Transverse colon (tissue), 4 donors: Measurements from ENCODE around the gene ARL15. TPM values are rescaled to one million over a fixed set of nuclear protein-coding genes. Genes with fewer than 3 reads are reported as not detected.

ENCODE experiments used
- DNase-seq: peaks from one replicate; pipeline ENCODE4 v3.0.0-alpha.2; 2019
- H3K27ac ChIP-seq, 4 donors: fragments of 200-600 bp; sonication (generic); 2 replicates each; pipeline ENCODE4 v1.5.1; 2016 to 2018; ENCODE audit warnings: inconsistent platforms in 4 of 4
- H3K27me3 ChIP-seq: fragments of 200-600 bp; sonication (generic); 2 replicates; pipeline ENCODE4 v1.5.1; 2017; ENCODE audit warnings: inconsistent platforms
- H3K36me3 ChIP-seq, 4 donors: fragments of 200-600 bp; sonication (generic); 2 replicates each; pipeline ENCODE4 v1.5.1; 2017 to 2019; ENCODE audit warnings: inconsistent platforms in 4 of 4
- H3K4me1 ChIP-seq, 4 donors: fragments of 200-600 bp; sonication (generic); 2 replicates each; pipeline ENCODE4 v1.5.1; 2017 to 2020; ENCODE audit warnings: inconsistent platforms in 4 of 4
- H3K4me3 ChIP-seq, 4 donors: fragments of 200-600 bp; sonication (generic); 1 replicate in 1 of 4; 2 replicates in 3 of 4; pipeline versions ENCODE4 v1.5.1 to v1.6.1; 2017 to 2019; ENCODE audit warnings: inconsistent platforms in 4 of 4
- H3K9me3 ChIP-seq, 2 donors: fragments of 200-600 bp; sonication (generic); 2 replicates each; pipeline ENCODE4 v1.5.1; 2017 to 2019; ENCODE audit warnings: inconsistent platforms in 2 of 2
- EP300 ChIP-seq: sonication (generic); formaldehyde crosslinking; IDR thresholded peaks from one replicate; pipeline ENCODE4 v1.6.1; 2017; ENCODE audit warnings: antibody characterized with exemption, low read depth
- POLR2A ChIP-seq: fragments of 450-650 bp; IDR thresholded peaks from one replicate; pipeline ENCODE4 v1.6.1; 2016; ENCODE audit warnings: antibody characterized with exemption, mild to moderate bottlenecking, moderate library complexity
- POLR2AphosphoS5 ChIP-seq, 3 donors: sonication (generic); formaldehyde crosslinking; IDR thresholded peaks; one replicate each; pipeline ENCODE4 v1.6.1; 2016; ENCODE audit warnings: antibody characterized with exemption in 3 of 3
- WGBS, 2 donors: methylation state at CpG; one replicate each; pipeline ENCODE4 v1.1.5; 2018; ENCODE audit warnings: low coverage in 1 of 2; 5-methylcytosine and 5-hydroxymethylcytosine counted together
- in situ Hi-C, 4 donors: fragments of 200-750 bp; cut with MboI; loops; one replicate each; pipeline versions ENCODE4 v1.15.0 to v1.15.1; 2017; ENCODE audit warnings: low sequenced_read_pairs in 3 of 4, low pct_ligation_motif_present in 1 of 4, low pct_unique_long_range_greater_than_20kb in 1 of 4
- intact Hi-C: fragments of 100-400 bp; cut with DNase I; formaldehyde crosslinking; loops from one replicate; pipeline ENCODE4 v1.15.1; 2023; ENCODE audit warnings: low total_unique reads
- total RNA-seq, 4 donors: library from RNA; depleted of rRNA; stranded (reverse); fragments of >200 nt; gene quantifications; one replicate each; pipeline ENCODE4 v1.1.0, GENCODE V29; 2016
- TF ChIP-seq, protein P1 (sequence below), 5 experiments: fragments of 200-600 bp in 3 of 5; fragments of 450-650 bp in 2 of 5; sonication (generic) in 3 of 5; IDR thresholded peaks; 1 replicate in 2 of 5; 2 replicates in 3 of 5; pipeline ENCODE4 v1.5.1; 2016 to 2017; ENCODE audit warnings: antibody characterized with exemption in 5 of 5, inconsistent platforms in 3 of 5, mild to moderate bottlenecking in 2 of 5, moderate library complexity in 1 of 5

ARL15 gene
- total RNA-seq, 4 donors from 2014 or later: 9.0 to 57.1 (median 27.7) TPM

DNA sequence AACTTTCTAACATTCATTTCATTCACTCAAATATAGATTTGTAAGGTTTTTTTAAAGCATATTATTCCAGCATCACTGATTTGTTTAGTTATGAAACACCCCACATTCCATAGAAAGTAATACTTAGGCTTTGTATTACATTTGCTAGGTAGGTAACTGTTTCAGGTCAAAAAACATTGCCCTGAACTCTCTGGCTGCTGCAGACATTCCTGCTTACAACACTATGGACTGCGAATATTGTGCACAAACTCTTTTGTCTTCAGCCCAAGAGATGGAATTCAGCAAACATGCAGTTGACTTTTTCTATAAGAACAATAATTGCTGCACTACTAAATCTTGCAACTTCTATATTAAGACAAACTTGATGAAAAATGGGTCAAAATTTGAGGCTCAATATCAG lies 301.0 kb downstream of the ARL15 start:
- no peaks in the 10 kb centered on the region for H3K4me1 ChIP-seq
- H3K9me3 ChIP-seq: peaks cover 0 to 8% of the 10 kb centered on the region in 2 donors
- no peak for DNase-seq
- no peak overlapping the region for H3K27ac ChIP-seq
- H3K27me3 ChIP-seq: no peaks in the 10 kb centered on the region
- H3K36me3 ChIP-seq: no peaks in the 10 kb centered on the region
- intact Hi-C loops (no loop called here), in situ Hi-C loops (no loop called here)
- WGBS, 2 donors: 84 to 91% methylated on average over 1 of the region's 1 CpG
- H3K4me3 ChIP-seq: no peak overlapping the region
- TF ChIP-seq EP300 (no peak), POLR2AphosphoS5 (IDR thresholded peaks at IDR 0.05) (no peak), POLR2A (no peak)
- TF ChIP-seq, protein P1, sequence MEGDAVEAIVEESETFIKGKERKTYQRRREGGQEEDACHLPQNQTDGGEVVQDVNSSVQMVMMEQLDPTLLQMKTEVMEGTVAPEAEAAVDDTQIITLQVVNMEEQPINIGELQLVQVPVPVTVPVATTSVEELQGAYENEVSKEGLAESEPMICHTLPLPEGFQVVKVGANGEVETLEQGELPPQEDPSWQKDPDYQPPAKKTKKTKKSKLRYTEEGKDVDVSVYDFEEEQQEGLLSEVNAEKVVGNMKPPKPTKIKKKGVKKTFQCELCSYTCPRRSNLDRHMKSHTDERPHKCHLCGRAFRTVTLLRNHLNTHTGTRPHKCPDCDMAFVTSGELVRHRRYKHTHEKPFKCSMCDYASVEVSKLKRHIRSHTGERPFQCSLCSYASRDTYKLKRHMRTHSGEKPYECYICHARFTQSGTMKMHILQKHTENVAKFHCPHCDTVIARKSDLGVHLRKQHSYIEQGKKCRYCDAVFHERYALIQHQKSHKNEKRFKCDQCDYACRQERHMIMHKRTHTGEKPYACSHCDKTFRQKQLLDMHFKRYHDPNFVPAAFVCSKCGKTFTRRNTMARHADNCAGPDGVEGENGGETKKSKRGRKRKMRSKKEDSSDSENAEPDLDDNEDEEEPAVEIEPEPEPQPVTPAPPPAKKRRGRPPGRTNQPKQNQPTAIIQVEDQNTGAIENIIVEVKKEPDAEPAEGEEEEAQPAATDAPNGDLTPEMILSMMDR (IDR thresholded peaks at IDR 0.05): no peak

DNA sequence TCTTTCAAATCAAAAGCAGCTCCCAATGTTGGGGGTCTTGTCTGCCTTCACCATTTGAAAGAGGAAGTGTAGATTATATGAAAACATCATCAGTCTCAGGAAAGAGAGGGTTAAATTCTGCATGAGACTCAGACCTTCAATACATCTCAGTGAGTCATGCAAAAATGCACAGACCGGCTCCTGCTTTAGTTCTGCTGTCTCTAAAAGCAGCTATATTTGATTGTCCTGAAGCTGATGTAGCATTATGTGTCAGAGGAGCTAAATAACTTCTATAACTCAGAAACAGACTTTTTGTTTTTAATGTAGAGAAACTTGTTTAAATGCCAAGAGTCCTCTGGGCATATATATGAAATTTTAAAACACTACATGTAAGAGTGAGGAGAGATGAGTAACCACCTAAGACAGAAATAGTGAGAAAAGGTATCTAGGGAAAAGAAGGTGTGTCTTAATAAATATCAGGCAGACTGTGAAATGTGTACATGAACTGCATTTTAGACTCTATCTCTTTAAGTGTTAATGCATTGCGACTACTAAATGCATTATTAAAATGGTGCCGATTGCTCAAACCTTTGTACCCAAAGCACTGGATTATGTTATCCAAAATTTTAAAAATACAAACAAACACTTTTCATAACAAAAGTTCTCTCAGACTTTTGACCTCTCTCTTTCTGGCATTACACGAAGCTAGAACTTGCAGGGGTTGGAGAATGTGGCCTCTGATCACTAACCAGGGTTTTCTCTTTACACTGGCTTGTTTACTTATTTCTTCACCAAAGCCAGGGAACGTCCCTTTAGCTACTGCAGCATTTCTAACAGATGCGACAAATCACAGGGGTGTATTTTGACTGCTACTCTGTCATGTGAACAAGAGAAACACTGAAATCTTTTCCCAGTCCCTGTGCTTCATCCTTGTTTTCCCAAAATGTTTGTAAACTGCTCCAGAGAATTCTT lies 302.3 kb downstream of the ARL15 start:
- H3K9me3 ChIP-seq: no peaks in the 10 kb centered on the region
- intact Hi-C loops (no loop called here), in situ Hi-C loops (no loop called here)
- no peak for DNase-seq
- no peak overlapping the region for H3K4me3 ChIP-seq
- H3K4me1 ChIP-seq: no peaks in the 10 kb centered on the region
- H3K27ac ChIP-seq: no peak overlapping the region
- no peaks in the 10 kb centered on the region for H3K27me3 ChIP-seq
- no peaks in the 10 kb centered on the region for H3K36me3 ChIP-seq
- 59% methylated on average over 6 of the region's 6 CpGs for WGBS, 2 donors
- TF ChIP-seq POLR2A (no peak), POLR2AphosphoS5 (IDR thresholded peaks at IDR 0.05) (no peak), EP300 (no peak)
- TF ChIP-seq, protein P1 (IDR thresholded peaks at IDR 0.05): no peak

DNA sequence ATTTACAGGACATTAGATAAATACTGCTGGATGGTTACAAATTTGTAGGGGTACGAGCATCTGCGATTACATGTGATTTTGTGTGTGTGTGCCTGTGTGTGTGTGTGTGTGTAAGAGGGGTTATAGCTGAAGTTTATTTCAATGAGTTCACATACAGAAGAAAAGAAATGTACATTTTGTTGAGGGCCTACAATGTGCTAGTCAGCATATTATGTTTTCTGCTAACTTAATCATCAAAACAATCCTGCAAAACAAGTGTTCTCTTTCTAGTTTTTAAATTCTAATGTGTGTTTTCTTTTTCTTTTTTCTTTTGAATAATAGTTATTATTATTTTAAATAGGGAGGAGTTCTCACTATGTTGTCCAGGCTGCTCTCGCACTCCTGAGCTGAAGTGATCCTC lies 305.7 kb downstream of the ARL15 start:
- DNase-seq: no peak
- 92 to 95% methylated on average over 3 of the region's 3 CpGs for WGBS, 2 donors
- no peaks in the 10 kb centered on the region for H3K4me1 ChIP-seq
- in situ Hi-C loops: no loop called here
- H3K4me3 ChIP-seq: no peak overlapping the region
- intact Hi-C loops: no loop called here
- no peaks in the 10 kb centered on the region for H3K36me3 ChIP-seq
- H3K27ac ChIP-seq: no peak overlapping the region
- H3K9me3 ChIP-seq: no peaks in the 10 kb centered on the region
- no peaks in the 10 kb centered on the region for H3K27me3 ChIP-seq
- TF ChIP-seq POLR2A: no peak
- TF ChIP-seq, protein P1 (IDR thresholded peaks at IDR 0.05): no peak
- no peak for TF ChIP-seq POLR2AphosphoS5 (IDR thresholded peaks at IDR 0.05)
- no peak for TF ChIP-seq EP300

DNA sequence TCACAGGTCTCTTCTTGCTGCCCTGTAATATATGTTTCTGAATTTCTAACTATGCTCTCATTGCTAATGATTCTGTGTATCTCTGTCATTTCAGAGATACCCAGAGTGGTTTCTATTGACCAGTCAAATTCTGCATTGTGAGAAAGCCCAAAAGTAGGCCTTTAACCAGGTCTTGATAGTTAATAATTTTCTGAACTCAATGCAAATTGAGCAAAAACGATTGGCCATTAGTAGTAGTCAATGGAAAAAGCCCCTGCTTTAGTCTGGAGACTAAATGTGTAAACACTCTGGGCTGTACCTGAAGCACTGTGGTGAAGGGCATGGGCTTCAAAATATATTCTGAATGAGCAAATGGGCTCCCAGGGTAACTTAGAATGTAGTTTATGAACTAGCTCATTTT lies 307.6 kb downstream of the ARL15 start:
- no peak for TF ChIP-seq EP300
- TF ChIP-seq, protein P1 (IDR thresholded peaks at IDR 0.05): no peak
- TF ChIP-seq POLR2A: no peak
- no peak for TF ChIP-seq POLR2AphosphoS5 (IDR thresholded peaks at IDR 0.05)
- intact Hi-C loops: no loop called here
- no peak for DNase-seq
- in situ Hi-C loops: no loop called here
- Histone ChIP-seq H3K4me1 (no peaks in the 10 kb centered on the region), H3K4me3 (no peak overlapping the region), H3K36me3 (no peaks in the 10 kb centered on the region), H3K27ac (no peak overlapping the region), H3K27me3 (no peaks in the 10 kb centered on the region), H3K9me3 (no peaks in the 10 kb centered on the region)
- WGBS, 2 donors: 79 to 100% methylated on average over 1 of the region's 1 CpG
